ENCODE measurements around the gene HOPX. TPM values are rescaled to one million over a fixed set of nuclear protein-coding genes. Genes with fewer than 3 reads are reported as not detected.

HOPX gene
- total RNA-seq, 2 donors from 2014 or later, result 71.1 to 93.2 TPM

DNA sequence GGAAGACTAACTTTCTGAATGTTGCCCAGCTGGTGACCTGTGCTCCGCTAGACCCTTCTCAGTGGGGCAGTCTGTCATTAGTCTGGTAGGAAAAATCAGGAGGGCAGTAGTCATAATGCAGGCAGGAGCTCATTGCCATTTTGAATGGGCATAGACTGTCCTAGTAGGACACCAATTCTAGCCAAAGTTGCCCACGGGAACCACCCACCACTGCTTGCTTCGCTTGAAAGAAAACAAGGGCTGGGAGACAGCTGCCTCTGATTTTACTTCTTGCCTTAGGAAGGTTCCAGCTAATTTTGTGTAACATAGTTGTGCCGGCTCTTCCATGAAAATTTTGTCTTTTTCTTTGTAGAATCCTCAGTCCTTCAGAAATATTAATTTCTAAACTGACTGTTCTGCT, 23.3 kb downstream of the HOPX start:
- ATAC-seq (replicated peaks in 1 of 2) (no peak), DNase-seq (no peak)
- Mint-ChIP-seq H3K4me3 (peak overlapping the region in 1 of 2 donors; percentile 51), H3K9me3 (no peaks in the 10 kb centered on the region), H3K27ac (peak overlapping the region; percentile 82), H3K4me1 (ENCODE audit: low read depth) (peaks cover 32% of the 10 kb centered on the region), H3K36me3 (ENCODE audit: insufficient read depth in 2 of 2) (peaks cover 4 to 6% of the 10 kb centered on the region in 2 donors), H3K27me3 (ENCODE audit: low read depth) (peaks cover 63% of the 10 kb centered on the region)

DNA sequence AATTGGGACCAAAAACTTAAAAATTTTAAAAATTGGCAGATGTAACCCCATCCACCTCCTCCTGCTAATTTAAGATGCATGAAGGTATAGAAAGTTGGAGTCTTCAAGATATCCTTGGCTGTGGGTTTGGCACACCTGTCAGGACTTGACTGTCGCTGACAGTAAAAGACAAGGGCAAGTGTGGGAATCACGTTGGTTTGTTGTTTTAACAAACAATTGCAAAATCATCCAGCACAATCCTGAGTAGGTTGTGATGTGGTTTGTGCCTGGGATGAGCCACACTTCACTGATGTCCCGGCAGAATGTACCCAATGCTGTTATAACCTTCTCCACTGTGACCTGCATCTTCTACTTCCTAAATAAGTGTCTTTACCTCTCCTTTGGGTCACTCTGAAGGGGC, 24.0 kb downstream of the HOPX start:
- Mint-ChIP-seq H3K27ac (peak overlapping the region; percentile 45), H3K4me3 (peak overlapping the region; percentile 74 to 87), H3K27me3 (ENCODE audit: low read depth) (peaks cover 56% of the 10 kb centered on the region)

DNA sequence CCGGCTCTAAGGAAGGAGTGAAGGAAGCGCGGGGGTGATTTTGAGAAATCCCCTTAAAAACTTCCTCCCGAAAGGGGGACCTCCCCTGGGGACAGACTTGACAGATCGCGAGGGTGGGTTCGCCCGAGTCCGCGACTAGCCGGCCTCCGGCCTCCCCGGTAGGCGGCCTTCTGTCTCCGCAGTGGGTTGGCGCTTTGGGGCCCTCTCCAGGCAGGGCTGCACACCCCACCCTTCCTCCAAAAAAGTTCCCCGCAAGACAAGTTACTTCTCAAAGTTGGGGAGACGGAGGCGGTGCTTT, 24.8 kb downstream of the HOPX start:
- H3K9me3 Mint-ChIP-seq, result no peaks in the 10 kb centered on the region
- peak overlapping the region; percentile 34 for H3K27ac Mint-ChIP-seq
- H3K36me3 Mint-ChIP-seq (ENCODE audit: insufficient read depth in 2 of 2), result peaks cover 5 to 11% of the 10 kb centered on the region in 2 donors
- H3K4me3 Mint-ChIP-seq, result peak overlapping the region; percentile 74 to 87
- peaks cover 47% of the 10 kb centered on the region for H3K27me3 Mint-ChIP-seq (ENCODE audit: low read depth)
- DNase-seq (peak; percentile 70 to 71), ATAC-seq (replicated peaks in 1 of 2) (peak; percentile 70 to 76)
- H3K4me1 Mint-ChIP-seq (ENCODE audit: low read depth), result peaks cover 47% of the 10 kb centered on the region

More for the DNA sequence above, 24.0 kb downstream of the HOPX start:
- H3K36me3 Mint-ChIP-seq (ENCODE audit: insufficient read depth in 2 of 2), result peaks cover 4 to 10% of the 10 kb centered on the region in 2 donors
- DNase-seq, result no peak
- ATAC-seq (replicated peaks in 1 of 2), result no peak
- H3K9me3 Mint-ChIP-seq, result no peaks in the 10 kb centered on the region
- H3K4me1 Mint-ChIP-seq (ENCODE audit: low read depth), result peaks cover 39% of the 10 kb centered on the region

DNA sequence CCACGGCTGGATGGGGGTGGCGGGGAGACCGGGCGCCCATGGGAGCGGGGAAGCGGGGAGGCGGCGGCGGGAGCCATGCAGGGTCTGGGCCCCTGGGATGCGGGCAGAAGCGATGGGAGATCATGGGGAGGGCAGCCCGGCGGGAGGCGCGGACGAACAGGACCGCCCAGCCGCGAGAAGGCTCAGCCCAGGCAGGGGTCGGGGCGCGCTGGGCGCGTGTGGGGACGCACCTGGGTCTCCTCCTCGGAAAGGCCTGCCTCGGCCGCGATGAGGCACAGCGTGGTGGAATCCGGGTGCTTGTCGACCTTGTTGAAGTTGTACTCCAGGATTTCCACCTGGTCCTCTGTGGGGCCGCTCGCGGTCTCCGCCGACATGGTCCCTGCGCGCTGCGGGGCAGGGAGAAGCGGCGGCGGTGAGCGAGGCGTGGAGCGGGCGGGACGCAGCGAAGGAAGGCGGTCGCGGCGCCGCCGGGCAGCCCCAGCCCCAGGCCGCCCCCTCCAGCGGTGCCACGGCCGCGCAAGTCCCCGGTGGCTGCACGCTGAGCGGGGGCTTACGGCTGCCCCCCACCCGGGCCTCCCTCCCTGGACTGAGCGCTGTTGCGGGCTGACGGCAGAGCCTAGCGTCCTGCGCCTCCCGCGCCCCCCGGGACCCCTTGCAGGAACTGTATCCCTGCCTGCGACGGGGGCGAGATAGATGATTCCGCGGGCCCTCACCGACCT, 25.3 kb downstream of the HOPX start:
- H3K27me3 Mint-ChIP-seq (ENCODE audit: low read depth), result peaks cover 43% of the 10 kb centered on the region
- peak overlapping the region; percentile 87 to 93 for H3K4me3 Mint-ChIP-seq
- peaks cover 5 to 11% of the 10 kb centered on the region in 2 donors for H3K36me3 Mint-ChIP-seq (ENCODE audit: insufficient read depth in 2 of 2)
- no peaks in the 10 kb centered on the region for H3K9me3 Mint-ChIP-seq
- peaks cover 52% of the 10 kb centered on the region for H3K4me1 Mint-ChIP-seq (ENCODE audit: low read depth)
- H3K27ac Mint-ChIP-seq, result peak overlapping the region; percentile 88
- peak; percentile 39 for DNase-seq
- ATAC-seq (replicated peaks in 1 of 2), result peak; percentile 50

DNA sequence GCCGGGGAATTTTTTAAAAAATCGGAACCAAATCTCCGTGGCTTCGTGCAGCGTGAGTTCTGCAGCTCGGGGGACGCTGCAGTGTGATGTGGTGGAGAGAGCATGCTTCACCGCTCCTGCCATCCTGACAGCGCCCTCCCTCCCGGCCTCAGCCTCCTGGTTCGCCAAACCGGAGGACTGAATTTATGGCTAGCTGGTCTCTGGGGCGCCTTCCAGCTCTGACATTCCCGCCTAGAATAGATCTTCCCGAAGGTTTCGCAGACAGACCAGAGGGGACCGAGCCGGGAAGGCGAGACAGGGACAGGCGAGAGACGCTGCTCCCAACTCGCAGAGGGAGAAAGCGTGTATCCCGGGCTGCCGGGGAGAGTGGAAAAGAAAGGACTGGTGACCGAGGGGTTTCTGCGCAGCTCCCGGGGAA, 25.9 kb downstream of the HOPX start:
- no peak for DNase-seq
- Mint-ChIP-seq H3K36me3 (ENCODE audit: insufficient read depth in 2 of 2) (peaks cover 5 to 12% of the 10 kb centered on the region in 2 donors), H3K4me3 (peak overlapping the region; percentile 87 to 93), H3K4me1 (ENCODE audit: low read depth) (peaks cover 58% of the 10 kb centered on the region), H3K27ac (peak overlapping the region; percentile 88), H3K27me3 (ENCODE audit: low read depth) (peaks cover 39% of the 10 kb centered on the region), H3K9me3 (no peaks in the 10 kb centered on the region)
- ATAC-seq (replicated peaks in 1 of 2), result no peak

DNA sequence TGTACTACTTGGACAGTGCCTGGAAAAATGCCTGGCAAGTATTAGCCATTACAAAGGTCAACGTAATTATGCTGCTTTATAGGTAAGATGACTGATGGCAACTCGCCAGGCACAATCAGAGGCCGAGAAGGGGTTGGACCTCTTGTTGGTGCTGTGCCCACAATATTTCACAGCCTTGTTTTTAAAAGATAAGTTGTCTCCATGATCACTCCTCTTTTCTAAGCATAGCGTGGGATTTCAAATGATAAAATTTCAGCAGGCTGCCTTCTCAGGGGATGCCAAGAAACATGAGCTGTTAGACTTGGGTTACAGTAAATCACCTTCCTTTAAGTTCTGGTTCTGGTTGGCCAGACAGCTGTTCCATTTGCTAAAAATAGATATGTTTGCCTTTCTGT, 26.9 kb downstream of the HOPX start:
- Mint-ChIP-seq H3K27ac (peak overlapping the region; percentile 88), H3K4me3 (peak overlapping the region; percentile 87 to 93), H3K27me3 (ENCODE audit: low read depth) (peaks cover 34% of the 10 kb centered on the region), H3K36me3 (ENCODE audit: insufficient read depth in 2 of 2) (peaks cover 7 to 20% of the 10 kb centered on the region in 2 donors), H3K9me3 (peaks cover 0 to 2% of the 10 kb centered on the region in 2 donors), H3K4me1 (ENCODE audit: low read depth) (peaks cover 68% of the 10 kb centered on the region)
- ATAC-seq (replicated peaks in 1 of 2) (no peak), DNase-seq (no peak)

DNA sequence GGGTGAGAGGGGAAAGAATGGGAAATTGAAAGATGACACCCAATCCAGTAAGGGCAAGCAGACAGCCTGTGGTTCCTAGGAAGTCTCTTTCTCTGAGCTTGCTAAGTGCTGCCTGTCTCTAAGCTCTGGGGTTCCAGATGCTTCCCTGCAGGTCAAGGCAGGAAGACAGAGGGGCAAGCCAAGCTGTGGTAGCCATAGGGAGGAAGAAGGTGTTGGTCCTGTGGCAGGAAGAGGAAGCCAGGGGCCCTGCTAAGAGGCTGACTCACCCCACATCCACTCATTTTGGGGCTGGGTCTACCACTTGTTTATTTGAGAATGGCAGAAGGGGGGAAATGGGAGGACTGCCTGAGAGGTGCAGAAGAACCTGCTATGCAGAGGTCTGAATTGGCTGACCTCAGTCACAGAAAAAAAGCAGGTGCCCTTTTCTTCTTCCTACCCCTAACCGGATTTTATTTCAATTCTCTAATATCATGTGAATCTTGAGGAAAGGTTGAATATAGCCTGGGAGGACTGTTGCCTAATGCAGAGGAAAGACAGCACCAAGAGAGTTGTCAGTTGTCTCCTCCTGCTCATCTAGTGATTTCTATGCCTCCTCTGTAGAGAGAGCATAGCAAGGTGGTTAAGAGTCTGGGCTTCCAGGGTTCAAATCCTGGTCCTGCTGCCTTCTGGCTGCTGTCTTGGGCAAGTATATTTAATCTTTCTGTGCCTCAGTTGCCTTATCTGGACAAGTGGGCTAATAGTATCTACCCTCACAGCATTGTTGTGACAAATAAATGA, 27.4 kb downstream of the HOPX start:
- peak overlapping the region; percentile 47 for H3K27ac Mint-ChIP-seq
- H3K4me3 Mint-ChIP-seq, result peak overlapping the region; percentile 87 to 93

DNA sequence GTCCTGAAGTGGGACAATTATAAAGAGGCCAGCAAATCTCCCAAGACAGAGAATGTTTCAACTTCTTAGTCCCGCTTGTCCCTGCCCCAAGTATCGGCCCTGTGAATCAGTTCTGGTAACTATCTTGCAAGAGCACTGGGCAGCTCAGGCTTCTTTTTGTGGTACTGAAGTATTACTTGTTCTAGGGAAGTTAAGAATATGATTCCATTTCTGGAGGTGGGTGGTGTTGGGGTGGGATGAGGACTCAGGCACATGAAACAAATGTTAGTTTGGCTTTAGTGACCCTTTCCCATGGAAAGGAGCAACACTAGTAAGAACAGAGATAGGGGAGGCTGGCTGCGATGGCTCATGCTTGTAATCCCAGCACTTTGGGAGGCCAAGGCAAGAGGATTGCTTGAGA, 28.9 kb downstream of the HOPX start:
- H3K4me1 Mint-ChIP-seq (ENCODE audit: low read depth), result peaks cover 82% of the 10 kb centered on the region

More for the DNA sequence above, 27.4 kb downstream of the HOPX start:
- Mint-ChIP-seq H3K9me3 (peaks cover 0 to 4% of the 10 kb centered on the region in 2 donors), H3K36me3 (ENCODE audit: insufficient read depth in 2 of 2) (peaks cover 7 to 23% of the 10 kb centered on the region in 2 donors), H3K27me3 (ENCODE audit: low read depth) (peaks cover 29% of the 10 kb centered on the region), H3K4me1 (ENCODE audit: low read depth) (peaks cover 74% of the 10 kb centered on the region)
- DNase-seq, result peak; percentile 65 to 74
- ATAC-seq (replicated peaks in 1 of 2), result peak; percentile 56 to 59

DNA sequence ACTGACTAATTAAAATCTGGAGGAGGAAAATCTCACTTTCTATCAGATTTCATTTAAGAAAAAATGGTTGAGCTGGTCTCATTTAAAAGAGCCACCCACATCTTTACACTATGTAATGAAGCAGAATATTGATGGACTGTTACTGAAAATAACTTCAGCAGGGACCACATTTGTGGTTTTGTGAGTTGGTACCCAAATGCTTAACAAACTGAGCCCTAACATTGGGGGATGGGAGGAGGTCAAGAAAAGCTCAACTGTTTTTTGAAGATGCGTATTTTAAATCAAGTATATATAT, 30.1 kb downstream of the HOPX start:
- peaks cover 85% of the 10 kb centered on the region for H3K4me1 Mint-ChIP-seq (ENCODE audit: low read depth)
- H3K9me3 Mint-ChIP-seq, result peaks cover 5% of the 10 kb centered on the region in 2 donors
- ATAC-seq (replicated peaks in 1 of 2), result no peak
- H3K27ac Mint-ChIP-seq, result peak overlapping the region; percentile 92
- no peak for DNase-seq
- H3K27me3 Mint-ChIP-seq (ENCODE audit: low read depth), result peaks cover 7% of the 10 kb centered on the region
- peak overlapping the region; percentile 60 to 81 for H3K4me3 Mint-ChIP-seq
- H3K36me3 Mint-ChIP-seq (ENCODE audit: insufficient read depth in 2 of 2), result peaks cover 10 to 41% of the 10 kb centered on the region in 2 donors

More for the DNA sequence above, 28.9 kb downstream of the HOPX start:
- DNase-seq, result no peak
- peaks cover 7 to 32% of the 10 kb centered on the region in 2 donors for H3K36me3 Mint-ChIP-seq (ENCODE audit: insufficient read depth in 2 of 2)
- H3K9me3 Mint-ChIP-seq, result peaks cover 0 to 4% of the 10 kb centered on the region in 2 donors
- H3K27me3 Mint-ChIP-seq (ENCODE audit: low read depth), result peaks cover 15% of the 10 kb centered on the region
- H3K4me3 Mint-ChIP-seq, result peak overlapping the region; percentile 65 to 76
- peak overlapping the region; percentile 74 for H3K27ac Mint-ChIP-seq
- no peak for ATAC-seq (replicated peaks in 1 of 2)

DNA sequence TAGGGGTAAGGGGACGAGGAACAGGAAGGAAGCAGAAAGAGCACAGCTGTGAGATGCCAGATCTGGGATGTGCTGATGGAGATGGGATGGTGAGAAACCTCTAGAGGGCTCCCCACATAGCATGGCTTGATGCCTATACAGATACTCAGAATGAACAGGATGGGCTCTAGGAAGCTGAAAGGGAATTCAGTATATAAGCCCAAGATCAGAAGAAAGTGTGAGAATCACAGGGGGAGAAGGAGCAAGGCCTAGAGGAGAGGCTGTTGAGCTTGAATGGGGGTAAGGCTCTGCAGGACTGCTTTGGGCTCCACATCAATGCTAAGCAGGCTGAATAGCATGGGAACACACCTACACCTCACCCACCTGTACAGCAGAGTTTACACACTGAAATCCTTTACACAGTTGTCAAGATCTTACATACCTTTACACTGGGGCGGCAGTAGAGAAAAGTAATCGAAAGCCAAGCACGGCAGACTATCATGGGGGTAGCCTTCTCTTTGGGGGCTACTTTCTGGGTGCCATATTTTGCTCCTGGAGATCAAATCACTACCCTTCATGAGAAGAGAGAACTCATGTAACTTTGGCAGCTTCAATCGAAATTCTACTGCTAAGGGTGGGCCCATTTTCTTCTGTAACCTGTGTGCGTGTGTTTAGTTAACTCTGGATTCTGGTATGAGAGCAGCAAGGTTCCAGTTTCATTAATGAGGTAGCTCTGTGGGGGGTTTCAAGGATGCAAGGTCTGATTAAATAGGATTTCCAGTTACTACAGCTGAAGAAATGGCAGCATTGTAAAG, 30.6 kb downstream of the HOPX start:
- peak in 1 of 2 donors; percentile 31 for DNase-seq
- peaks cover 7% of the 10 kb centered on the region in 2 donors for H3K9me3 Mint-ChIP-seq
- peak; percentile 57 to 59 for ATAC-seq (replicated peaks in 1 of 2)
- peak overlapping the region; percentile 92 for H3K27ac Mint-ChIP-seq
- peaks cover 7% of the 10 kb centered on the region for H3K27me3 Mint-ChIP-seq (ENCODE audit: low read depth)
- peaks cover 88% of the 10 kb centered on the region for H3K4me1 Mint-ChIP-seq (ENCODE audit: low read depth)
- peak overlapping the region; percentile 60 to 81 for H3K4me3 Mint-ChIP-seq
- peaks cover 12 to 44% of the 10 kb centered on the region in 2 donors for H3K36me3 Mint-ChIP-seq (ENCODE audit: insufficient read depth in 2 of 2)

DNA sequence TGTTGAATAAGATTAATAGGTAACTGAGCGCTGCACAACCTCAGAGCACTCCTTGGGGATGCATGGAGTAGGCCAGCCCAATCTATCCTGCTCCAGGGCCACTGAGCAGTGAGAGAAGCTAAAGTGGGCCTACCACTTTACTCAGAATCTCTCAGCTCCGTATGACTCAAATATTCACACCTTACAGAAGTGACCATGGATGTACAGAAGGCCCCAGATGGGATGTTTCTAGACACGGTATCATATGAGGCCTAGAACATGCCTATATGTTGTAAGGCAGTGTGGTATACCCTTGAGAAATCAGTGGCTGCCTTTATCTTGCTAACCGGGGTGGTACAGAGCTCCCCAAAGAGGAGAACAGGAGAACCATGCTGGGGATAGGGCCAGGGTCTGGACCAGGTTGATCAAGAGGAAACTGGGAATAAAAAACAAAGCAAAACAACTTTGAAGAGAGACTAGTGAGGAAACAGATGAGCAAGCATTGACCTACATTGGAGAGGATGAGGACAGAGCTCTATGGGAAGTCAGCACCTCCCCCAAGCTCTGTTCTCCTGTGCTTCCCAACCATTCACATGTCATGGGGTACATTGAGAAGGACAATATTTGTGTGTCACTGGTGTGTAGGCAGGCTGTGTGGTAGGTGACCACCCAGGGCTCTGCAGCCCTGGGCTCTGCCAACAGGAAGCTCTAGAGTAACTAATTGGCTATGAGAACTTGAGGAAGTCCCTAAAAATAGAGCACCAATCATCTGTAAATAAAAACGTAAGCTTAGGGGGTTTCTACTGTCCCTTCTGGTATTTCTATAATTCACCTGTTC, 31.4 kb downstream of the HOPX start:
- H3K27ac Mint-ChIP-seq, result peak overlapping the region; percentile 92
- peaks cover 7% of the 10 kb centered on the region in 2 donors for H3K9me3 Mint-ChIP-seq
- H3K4me1 Mint-ChIP-seq (ENCODE audit: low read depth), result peaks cover 81% of the 10 kb centered on the region
- peaks cover 3% of the 10 kb centered on the region for H3K27me3 Mint-ChIP-seq (ENCODE audit: low read depth)
- ATAC-seq (replicated peaks in 1 of 2) (peak; percentile 23 to 41), DNase-seq (no peak)
- peaks cover 8 to 43% of the 10 kb centered on the region in 2 donors for H3K36me3 Mint-ChIP-seq (ENCODE audit: insufficient read depth in 2 of 2)
- H3K4me3 Mint-ChIP-seq, result peak overlapping the region; percentile 60 to 81

DNA sequence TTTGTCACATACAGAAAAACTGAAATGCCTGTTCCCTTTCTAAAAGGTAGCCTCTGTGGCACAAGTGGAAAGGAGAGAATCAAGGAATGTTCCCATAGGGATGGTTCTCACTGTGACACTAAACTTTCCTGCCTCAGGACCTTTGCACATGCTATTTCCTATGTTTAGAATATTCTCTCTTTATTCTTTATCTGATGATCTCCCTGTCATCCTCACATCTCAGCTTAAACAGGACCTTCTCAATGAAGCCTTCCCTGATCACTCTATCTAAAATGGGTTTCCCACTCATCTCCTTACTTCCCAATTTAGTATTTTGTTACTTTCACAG, 32.3 kb downstream of the HOPX start:
- Mint-ChIP-seq H3K9me3 (peaks cover 7% of the 10 kb centered on the region in 2 donors), H3K27ac (peak overlapping the region; percentile 92), H3K4me3 (peak overlapping the region; percentile 60 to 81), H3K27me3 (ENCODE audit: low read depth) (no peaks in the 10 kb centered on the region), H3K4me1 (ENCODE audit: low read depth) (peaks cover 72% of the 10 kb centered on the region), H3K36me3 (ENCODE audit: insufficient read depth in 2 of 2) (peaks cover 8 to 39% of the 10 kb centered on the region in 2 donors)
- ATAC-seq (replicated peaks in 1 of 2), result no peak
- DNase-seq, result no peak
